GM23338 (cell line): ENCODE measurements around the gene TPI1. TPM values are rescaled to one million over a fixed set of nuclear protein-coding genes. Genes with fewer than 3 reads are reported as not detected.

Experiments
- ATAC-seq: fragments of 200-7000 bp; cut with Tn5 transposase; 3 replicates; pipeline ENCODE4 v1.9.1; 2020
- DNase-seq: peaks from one replicate; pipeline ENCODE4 v3.0.0-alpha.2; 2015; ENCODE audit warnings: low spot score
- H2AFZ ChIP-seq: fragments of 200-600 bp; sonication (generic); 2 replicates; pipeline ENCODE4 v1.8.0; 2016; ENCODE audit warnings: antibody characterized with exemption, mild to moderate bottlenecking, moderate library complexity
- H3F3A ChIP-seq: fragments of 200-600 bp; sonication (generic); replicated peaks from 2 replicates; pipeline ENCODE4 v1.8.0; 2017; ENCODE audit warnings: antibody characterized with exemption, mixed run types, low read depth
- H3K27ac ChIP-seq: fragments of 200-600 bp; sonication (generic); 2 replicates; pipeline ENCODE4 v1.6.1; 2016; ENCODE audit warnings: low read depth
- H3K27me3 ChIP-seq: fragments of 200-600 bp; sonication (generic); 2 replicates; pipeline ENCODE4 v1.8.0; 2016; ENCODE audit warnings: mild to moderate bottlenecking, mixed run types, moderate library complexity; ENCODE audit not compliant: insufficient read depth
- H3K36me3 ChIP-seq: fragments of 200-600 bp; sonication (generic); 2 replicates; pipeline ENCODE4 v1.8.0; 2016; ENCODE audit warnings: mild to moderate bottlenecking; ENCODE audit not compliant: insufficient read depth
- H3K4me1 ChIP-seq: fragments of 200-600 bp; sonication (generic); 2 replicates; pipeline ENCODE4 v1.8.0; 2016; ENCODE audit warnings: mild to moderate bottlenecking, moderate library complexity; ENCODE audit not compliant: insufficient read depth
- H3K4me2 ChIP-seq: fragments of 200-600 bp; sonication (generic); 2 replicates; pipeline ENCODE4 v1.7.1; 2017; ENCODE audit warnings: mixed run types
- H3K4me3 ChIP-seq: fragments of 200-600 bp; sonication (generic); 2 replicates; pipeline ENCODE4 v1.6.1; 2016; ENCODE audit warnings: mixed run types
- H3K79me2 ChIP-seq: fragments of 200-600 bp; sonication (generic); replicated peaks from 2 replicates; pipeline ENCODE4 v1.8.0; 2017; ENCODE audit warnings: mild to moderate bottlenecking; ENCODE audit not compliant: insufficient read depth
- H3K9me2 ChIP-seq: fragments of 200-600 bp; sonication (generic); 2 replicates; pipeline ENCODE4 v1.8.0; 2017; ENCODE audit not compliant: insufficient read depth
- H4K20me1 ChIP-seq: fragments of 200-600 bp; sonication (generic); replicated peaks from 2 replicates; pipeline ENCODE4 v1.8.0; 2017; ENCODE audit warnings: mild to moderate bottlenecking; ENCODE audit not compliant: insufficient read depth
- H3K27ac Mint-ChIP-seq: 2 replicates; pipeline ENCODE4 v1.8.0; 2020; ENCODE audit warnings: inconsistent platforms, mild to moderate bottlenecking, moderate library complexity, mixed read lengths
- H3K27me3 Mint-ChIP-seq: 3 replicates; pipeline ENCODE4 v1.8.0; 2022; ENCODE audit warnings: low read depth, mild to moderate bottlenecking, moderate library complexity, mixed read lengths, inconsistent platforms; ENCODE audit not compliant: insufficient read depth, poor library complexity
- H3K36me3 Mint-ChIP-seq: 3 replicates; pipeline ENCODE4 v1.8.0; 2021; ENCODE audit warnings: low read depth, mild to moderate bottlenecking, inconsistent platforms, moderate library complexity, mixed read lengths
- H3K4me1 Mint-ChIP-seq: 3 replicates; pipeline ENCODE4 v1.8.0; 2020; ENCODE audit warnings: mild to moderate bottlenecking, inconsistent platforms, mixed read lengths
- H3K4me3 Mint-ChIP-seq: 3 replicates; pipeline ENCODE4 v1.8.0; 2021; ENCODE audit warnings: moderate library complexity, mild to moderate bottlenecking, inconsistent platforms, mixed read lengths
- H3K9me3 Mint-ChIP-seq: 3 replicates; pipeline ENCODE4 v1.8.0; 2020; ENCODE audit warnings: moderate library complexity, mild to moderate bottlenecking, inconsistent platforms, mixed read lengths
- CREB1 ChIP-seq: fragments of 250-450 bp; sonication (Bioruptor Pico); IDR thresholded peaks from 2 replicates; pipeline ENCODE4 v1.5.0; 2020; ENCODE audit warnings: low read depth, mild to moderate bottlenecking, moderate library complexity
- CTCF ChIP-seq, 2 experiments: fragments of 200-600 bp in 1 of 2; sonication (generic) in 1 of 2; conservative IDR thresholded peaks; 2 replicates each; pipeline versions ENCODE4 v1.5.1 to v1.6.1; 2016 to 2017; ENCODE audit warnings: antibody characterized with exemption in 2 of 2, low read depth in 2 of 2, mild to moderate bottlenecking in 2 of 2, moderate library complexity in 1 of 2
- ETS1 ChIP-seq: IDR thresholded peaks from 2 replicates; pipeline ENCODE4 v1.6.1; 2016; ENCODE audit warnings: antibody characterized with exemption
- EZH2 ChIP-seq: fragments of 200-600 bp; sonication (generic); IDR thresholded peaks from one replicate; pipeline ENCODE4 v1.8.0; 2017; ENCODE audit warnings: antibody characterized with exemption, mild to moderate bottlenecking, low read depth; ENCODE audit not compliant: unreplicated experiment
- EZH2phosphoT487 ChIP-seq: fragments of 200-600 bp; sonication (generic); IDR thresholded peaks from one replicate; pipeline ENCODE4 v1.8.1; 2018; ENCODE audit warnings: antibody characterized with exemption; ENCODE audit not compliant: unreplicated experiment
- JUNB ChIP-seq: IDR thresholded peaks from one replicate; pipeline ENCODE4 v1.6.1; 2016; ENCODE audit warnings: antibody characterized with exemption; ENCODE audit not compliant: unreplicated experiment
- NANOG ChIP-seq: IDR thresholded peaks from 2 replicates; pipeline ENCODE4 v1.6.1; 2016; ENCODE audit warnings: antibody characterized with exemption, borderline replicate concordance
- POLR2AphosphoS5 ChIP-seq: IDR thresholded peaks from 2 replicates; pipeline ENCODE4 v1.6.1; 2016; ENCODE audit warnings: antibody characterized with exemption, low read depth
- REST ChIP-seq: IDR thresholded peaks from one replicate; pipeline ENCODE4 v1.6.1; 2018; ENCODE audit warnings: antibody characterized with exemption; ENCODE audit not compliant: unreplicated experiment
- STAT1 ChIP-seq: IDR thresholded peaks from one replicate; pipeline ENCODE4 v1.6.1; 2016; ENCODE audit warnings: antibody characterized with exemption; ENCODE audit not compliant: unreplicated experiment
- ZNF114 ChIP-seq: fragments of 250-450 bp; sonication (Bioruptor Pico); IDR thresholded peaks from 2 replicates; pipeline ENCODE4 v1.5.0; 2020; ENCODE audit warnings: mild to moderate bottlenecking, moderate library complexity
- ZNF331 ChIP-seq: fragments of 250-450 bp; sonication (Bioruptor Pico); IDR thresholded peaks from 2 replicates; pipeline ENCODE4 v1.5.0; 2020; ENCODE audit warnings: low read depth, mild to moderate bottlenecking, moderate library complexity
- ZNF462 ChIP-seq: fragments of 250-450 bp; sonication (Bioruptor Pico); IDR thresholded peaks from 2 replicates; pipeline ENCODE4 v1.5.0; 2020; ENCODE audit warnings: mild to moderate bottlenecking, moderate library complexity
- polyA plus RNA-seq: library from polyadenylated mRNA; unstranded; fragments of >200 nt; fragmentation: Nextera tagmentation; extraction: Ambion mirVana; gene quantifications from 2 replicates; pipeline ENCODE4 v1.2.1, GENCODE V29; 2016
- total RNA-seq: library from RNA; depleted of rRNA; stranded (reverse); fragments of >200 nt; shearing (Covaris generic); gene quantifications from 2 replicates; pipeline ENCODE4 v1.2.3, GENCODE V29; 2014

TPI1 gene
- total and polyA plus RNA-seq, 2 experiments from 2014 or later = 737 to 822 TPM

GRCh38 chr12:6851921-6852650, 15.2 kb upstream of the TPI1 start, which contains the start of gene USP5:
USP5 (plus strand) TSS chr12:6852150; CDS start chr12:6852180, 30 bp downstream.
- Histone ChIP-seq H3F3A (peaks cover 14% of the 10 kb centered on the region; the same call in 1 of the 2 replicates), H3K9me2 (no peaks in the 10 kb centered on the region), H3K27ac (peak within 1 kb of the TSS; percentile 20; the same call in 1 of the 2 replicates), H3K4me3 (peak within 1 kb of the TSS; percentile 80), H3K36me3 (peaks cover 31% of the 10 kb centered on the region), H3K27me3 (no peaks in the 10 kb centered on the region), H4K20me1 (peaks cover 4% of the 10 kb centered on the region; the same call in 1 of the 2 replicates), H2AFZ (peak within 1 kb of the TSS; percentile 69), H3K4me1 (peaks cover 19% of the 10 kb centered on the region), H3K4me2 (peak within 1 kb of the TSS; percentile 83), H3K79me2 (peaks cover 41% of the 10 kb centered on the region)
- H3K36me3 Mint-ChIP-seq = peaks cover 51% of the 10 kb centered on the region
- H3K9me3 Mint-ChIP-seq = no peaks in the 10 kb centered on the region
- TF ChIP-seq ZNF114 (CRISPR knock-in tag) (peak; percentile 98; the same call in 1 of the 2 replicates), STAT1 (no peak), ZNF331 (CRISPR knock-in tag) (peak; percentile 58; the same call in 1 of the 2 replicates), EZH2phosphoT487 (no peak), EZH2 (no peak), ETS1 (peak; percentile 100), POLR2AphosphoS5 (peak; percentile 77), CREB1 (CRISPR knock-in tag) (peak; percentile 83), JUNB (no peak), CTCF (conservative IDR thresholded peaks at IDR 0.05; ENCODE audit: low read depth in 2 of 2) (no peak), REST (no peak), NANOG (no peak), ZNF462 (CRISPR knock-in tag) (no peak)
- peak; percentile 100 for DNase-seq
- H3K27me3 Mint-ChIP-seq = peaks cover 24% of the 10 kb centered on the region
- peak within 1 kb of the TSS; percentile 99 for H3K27ac Mint-ChIP-seq
- H3K4me3 Mint-ChIP-seq = peak within 1 kb of the TSS; percentile 95
- ATAC-seq = peak; percentile 81
- H3K4me1 Mint-ChIP-seq = peaks cover 15% of the 10 kb centered on the region
